ENCODE results near the gene ARL14EPL. TPM values are rescaled to one million over a fixed set of nuclear protein-coding genes. Genes with fewer than 3 reads are reported as not detected.
"Not testable (repeated sequence)": the region's sequence is repeated elsewhere in the genome, so short reads cannot be mapped to it uniquely, and the experiment has no call there.

ARL14EPL gene
- total RNA-seq, 6 experiments from 2014 or later, result not detected

DNA sequence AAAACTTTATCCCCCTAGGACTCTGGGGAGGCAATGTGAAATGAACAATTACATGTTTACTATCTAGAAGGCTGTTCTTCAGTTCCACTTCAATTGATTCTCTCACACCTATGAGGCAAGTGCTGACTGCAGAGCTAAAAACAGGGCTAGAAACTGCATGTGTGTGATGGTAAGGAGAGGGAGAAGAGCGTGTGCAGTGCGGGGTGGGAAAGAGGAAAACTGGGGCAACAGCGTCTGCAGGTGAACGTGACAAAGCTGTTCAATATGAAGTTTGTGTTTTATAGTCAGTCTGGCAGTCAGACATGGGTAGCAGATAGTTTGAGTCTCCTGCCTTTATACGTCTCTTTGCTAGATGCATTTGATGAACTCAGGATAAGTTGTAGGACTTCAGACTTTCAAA, 45.9 kb downstream of the ARL14EPL start:
- TF ChIP-seq, protein P1, sequence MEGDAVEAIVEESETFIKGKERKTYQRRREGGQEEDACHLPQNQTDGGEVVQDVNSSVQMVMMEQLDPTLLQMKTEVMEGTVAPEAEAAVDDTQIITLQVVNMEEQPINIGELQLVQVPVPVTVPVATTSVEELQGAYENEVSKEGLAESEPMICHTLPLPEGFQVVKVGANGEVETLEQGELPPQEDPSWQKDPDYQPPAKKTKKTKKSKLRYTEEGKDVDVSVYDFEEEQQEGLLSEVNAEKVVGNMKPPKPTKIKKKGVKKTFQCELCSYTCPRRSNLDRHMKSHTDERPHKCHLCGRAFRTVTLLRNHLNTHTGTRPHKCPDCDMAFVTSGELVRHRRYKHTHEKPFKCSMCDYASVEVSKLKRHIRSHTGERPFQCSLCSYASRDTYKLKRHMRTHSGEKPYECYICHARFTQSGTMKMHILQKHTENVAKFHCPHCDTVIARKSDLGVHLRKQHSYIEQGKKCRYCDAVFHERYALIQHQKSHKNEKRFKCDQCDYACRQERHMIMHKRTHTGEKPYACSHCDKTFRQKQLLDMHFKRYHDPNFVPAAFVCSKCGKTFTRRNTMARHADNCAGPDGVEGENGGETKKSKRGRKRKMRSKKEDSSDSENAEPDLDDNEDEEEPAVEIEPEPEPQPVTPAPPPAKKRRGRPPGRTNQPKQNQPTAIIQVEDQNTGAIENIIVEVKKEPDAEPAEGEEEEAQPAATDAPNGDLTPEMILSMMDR (IDR thresholded peaks at IDR 0.05), result no peak
- TF ChIP-seq POLR2A (IDR thresholded peaks at IDR 0.05), result no peak
- intact Hi-C loops (cut with DNase I), result no loop called here
- Histone ChIP-seq H3K4me1 (no peaks in the 10 kb centered on the region), H3K36me3 (no peaks in the 10 kb centered on the region), H3K27me3 (no peaks in the 10 kb centered on the region), H3K9me3 (no peaks in the 10 kb centered on the region), H3K4me3 (no peak overlapping the region), H3K27ac (no peak overlapping the region)
- 87% methylated on average over 4 of the region's 5 CpGs for WGBS (ENCODE audit: insufficient coverage, low coverage, low lambda C conversion rate, missing lambda C conversion rate)
- no peak for ATAC-seq
- no peak for DNase-seq

DNA sequence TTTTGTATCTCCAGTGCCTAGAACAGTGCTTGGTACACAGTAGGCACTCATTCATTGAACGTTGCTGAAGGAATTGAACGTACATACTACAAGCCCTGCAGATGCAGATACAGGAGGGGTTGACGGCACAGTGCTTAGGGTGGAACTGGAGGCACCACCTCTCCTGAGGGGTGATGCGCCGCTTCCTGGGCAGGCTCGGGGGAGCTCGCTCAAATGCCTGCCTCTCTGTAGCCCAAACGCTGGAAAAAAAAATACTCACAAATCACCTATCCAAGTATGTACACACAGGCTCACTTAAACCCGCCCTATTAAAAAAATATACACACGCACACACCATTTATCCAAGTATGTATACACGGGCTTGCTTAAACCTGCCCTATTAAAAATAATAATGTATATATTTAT, 52.0 kb downstream of the ARL14EPL start:
- H3K4me3 ChIP-seq, result peak overlapping the region; percentile 78 to 81 (median 80)
- WGBS (ENCODE audit: insufficient coverage, low coverage, low lambda C conversion rate, missing lambda C conversion rate), result 23% methylated on average over 7 of the region's 11 CpGs
- DNase-seq (no peak), ATAC-seq (peak; percentile 4 to 36 (median 34))
- H3K4me1 ChIP-seq, result peaks cover 0 to 13% (median 0%) of the 10 kb centered on the region in 4 donors
- TF ChIP-seq, protein P1 (IDR thresholded peaks at IDR 0.05), result no peak
- TF ChIP-seq POLR2A (IDR thresholded peaks at IDR 0.05), result no peak
- H3K36me3 ChIP-seq, result peaks cover 0 to 6% (median 0%) of the 10 kb centered on the region in 4 donors
- intact Hi-C loops (cut with DNase I), result no loop called here
- peak overlapping the region in 2 of 3 donors; percentile 81 to 92 for H3K27ac ChIP-seq
- no peaks in the 10 kb centered on the region for H3K27me3 ChIP-seq
- H3K9me3 ChIP-seq, result no peaks in the 10 kb centered on the region

DNA sequence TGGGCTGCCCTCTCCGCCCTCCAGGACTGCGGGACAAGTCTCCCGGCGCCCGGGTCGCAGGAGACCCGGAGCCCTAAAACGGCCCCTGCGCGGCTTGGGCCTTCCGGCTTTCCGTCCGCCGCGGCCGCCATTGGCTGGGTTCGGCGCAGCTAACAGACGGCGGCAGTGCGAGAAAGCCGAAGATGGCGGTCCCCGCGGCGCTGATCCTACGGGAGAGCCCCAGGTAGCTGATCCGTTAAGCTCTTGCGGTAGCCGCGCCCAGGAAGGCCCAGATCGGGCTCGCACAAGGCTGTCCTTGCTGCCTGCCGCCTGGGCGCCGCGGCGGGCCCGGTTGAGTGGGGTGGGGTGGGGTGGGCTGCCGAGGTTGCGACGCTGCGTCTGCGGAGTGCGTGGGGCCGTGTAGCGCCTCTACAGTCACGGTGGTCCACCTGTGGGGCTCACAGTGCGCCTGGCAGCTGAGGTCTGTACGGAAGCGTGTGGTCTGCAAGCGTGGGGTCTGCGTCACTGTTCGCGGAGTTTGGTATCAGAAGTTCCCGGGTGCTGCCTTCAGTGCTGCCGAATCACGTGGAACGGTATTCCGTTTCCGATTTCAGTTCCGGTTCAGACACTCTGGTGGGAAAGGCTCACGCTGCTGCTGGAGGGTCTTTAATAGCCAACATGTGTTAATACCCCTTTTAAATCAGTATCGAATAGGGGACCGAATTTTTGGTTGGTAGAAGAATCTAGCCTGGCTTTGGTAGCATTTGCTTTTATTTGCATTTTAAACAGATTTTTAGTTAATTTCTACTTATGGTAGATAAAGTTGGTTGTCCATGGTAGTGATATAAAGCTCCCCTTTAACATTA, 52.8 kb downstream of the ARL14EPL start, which contains the start of gene COMMD10:
TSS of gene COMMD10 (plus strand) at position 155 of the 845 bp plus-strand sequence.
- Histone ChIP-seq H3K4me1 (peaks cover 0 to 13% (median 1%) of the 10 kb centered on the region in 4 donors), H3K9me3 (no peaks in the 10 kb centered on the region), H3K4me3 (peak within 1 kb of the TSS; percentile 78 to 81 (median 80)), H3K27me3 (no peaks in the 10 kb centered on the region), H3K36me3 (peaks cover 0 to 6% (median 0%) of the 10 kb centered on the region in 4 donors), H3K27ac (peak within 1 kb of the TSS; percentile 81 to 92 (median 85))
- intact Hi-C loops (cut with DNase I), result no loop called here
- peak; percentile 69 for TF ChIP-seq POLR2A (IDR thresholded peaks at IDR 0.05)
- TF ChIP-seq, protein P1 (IDR thresholded peaks at IDR 0.05), result no peak
- WGBS (ENCODE audit: insufficient coverage, low coverage, low lambda C conversion rate, missing lambda C conversion rate), result 2% methylated on average over 12 of the region's 65 CpGs
- peak; percentile 92 to 95 (median 94) for ATAC-seq
- peak; percentile 81 to 86 (median 83) for DNase-seq

DNA sequence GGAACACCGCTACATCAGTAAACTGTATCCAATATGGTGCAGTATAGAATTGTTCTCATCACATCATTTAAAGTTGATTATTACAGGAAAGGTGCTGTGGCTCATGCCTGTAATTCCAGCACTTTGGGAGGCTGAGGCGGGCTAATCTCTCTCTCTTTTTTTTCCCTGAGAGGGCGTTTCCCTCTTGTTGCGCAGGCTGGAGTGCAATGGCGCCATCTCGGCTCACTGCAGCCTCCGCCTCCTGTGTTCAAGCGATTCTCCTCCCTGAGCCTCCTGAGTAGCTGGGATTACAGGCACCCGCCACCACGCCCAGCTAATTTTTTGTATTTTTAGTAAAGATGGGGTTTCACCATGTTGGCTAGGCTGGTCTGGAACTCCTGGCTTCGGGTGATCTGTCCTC, 54.0 kb downstream of the ARL14EPL start:
- H3K4me3 ChIP-seq; H3K27ac ChIP-seq; intact Hi-C loops (cut with DNase I); H3K27me3 ChIP-seq; H3K9me3 ChIP-seq; H3K36me3 ChIP-seq; ATAC-seq; DNase-seq: not testable (repeated sequence)
- WGBS (ENCODE audit: insufficient coverage, low coverage, low lambda C conversion rate, missing lambda C conversion rate), result 98% methylated on average over 9 of the region's 11 CpGs
- H3K4me1 ChIP-seq, result peaks cover 0 to 13% (median 2%) of the 10 kb centered on the region in 4 donors

DNA sequence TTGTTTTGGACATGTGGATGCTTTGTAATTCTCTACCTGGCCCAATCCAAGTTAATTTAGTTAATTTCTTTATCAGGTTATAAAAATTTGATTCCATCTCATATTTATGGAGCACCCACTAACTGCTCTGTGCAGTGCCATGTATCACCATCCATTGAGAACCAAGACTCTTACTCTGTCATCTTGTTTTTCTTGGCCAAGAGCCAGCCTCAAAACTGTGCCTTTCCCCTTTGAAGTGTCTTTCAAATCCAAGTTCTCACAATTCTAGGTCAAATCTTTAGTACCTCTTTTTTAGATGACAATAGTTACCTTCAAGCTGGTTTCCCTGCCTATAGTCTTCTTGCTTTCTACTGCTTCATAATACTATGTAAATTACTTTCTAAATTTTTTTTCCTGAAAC, 55.8 kb downstream of the ARL14EPL start:
- intact Hi-C loops (cut with DNase I), result no loop called here
- no peak overlapping the region for H3K27ac ChIP-seq
- H3K4me3 ChIP-seq, result no peak overlapping the region
- DNase-seq, result no peak
- peaks cover 0 to 14% (median 2%) of the 10 kb centered on the region in 4 donors for H3K36me3 ChIP-seq
- peaks cover 0 to 13% (median 2%) of the 10 kb centered on the region in 4 donors for H3K4me1 ChIP-seq
- TF ChIP-seq POLR2A (IDR thresholded peaks at IDR 0.05), result no peak
- TF ChIP-seq, protein P1 (IDR thresholded peaks at IDR 0.05), result no peak
- no peaks in the 10 kb centered on the region for H3K9me3 ChIP-seq
- no peaks in the 10 kb centered on the region for H3K27me3 ChIP-seq
- ATAC-seq, result no peak

Measured in right lobe of liver (tissue), 6 donors.